Islet precursor cell (in vitro differentiated cells): ENCODE results near the gene SIRT7.

Experiments used
- DNase-seq: peaks from one replicate; pipeline ENCODE4 v3.0.0-alpha.2; 2018

The SIRT7 gene, protein sequence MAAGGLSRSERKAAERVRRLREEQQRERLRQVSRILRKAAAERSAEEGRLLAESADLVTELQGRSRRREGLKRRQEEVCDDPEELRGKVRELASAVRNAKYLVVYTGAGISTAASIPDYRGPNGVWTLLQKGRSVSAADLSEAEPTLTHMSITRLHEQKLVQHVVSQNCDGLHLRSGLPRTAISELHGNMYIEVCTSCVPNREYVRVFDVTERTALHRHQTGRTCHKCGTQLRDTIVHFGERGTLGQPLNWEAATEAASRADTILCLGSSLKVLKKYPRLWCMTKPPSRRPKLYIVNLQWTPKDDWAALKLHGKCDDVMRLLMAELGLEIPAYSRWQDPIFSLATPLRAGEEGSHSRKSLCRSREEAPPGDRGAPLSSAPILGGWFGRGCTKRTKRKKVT

DNA sequence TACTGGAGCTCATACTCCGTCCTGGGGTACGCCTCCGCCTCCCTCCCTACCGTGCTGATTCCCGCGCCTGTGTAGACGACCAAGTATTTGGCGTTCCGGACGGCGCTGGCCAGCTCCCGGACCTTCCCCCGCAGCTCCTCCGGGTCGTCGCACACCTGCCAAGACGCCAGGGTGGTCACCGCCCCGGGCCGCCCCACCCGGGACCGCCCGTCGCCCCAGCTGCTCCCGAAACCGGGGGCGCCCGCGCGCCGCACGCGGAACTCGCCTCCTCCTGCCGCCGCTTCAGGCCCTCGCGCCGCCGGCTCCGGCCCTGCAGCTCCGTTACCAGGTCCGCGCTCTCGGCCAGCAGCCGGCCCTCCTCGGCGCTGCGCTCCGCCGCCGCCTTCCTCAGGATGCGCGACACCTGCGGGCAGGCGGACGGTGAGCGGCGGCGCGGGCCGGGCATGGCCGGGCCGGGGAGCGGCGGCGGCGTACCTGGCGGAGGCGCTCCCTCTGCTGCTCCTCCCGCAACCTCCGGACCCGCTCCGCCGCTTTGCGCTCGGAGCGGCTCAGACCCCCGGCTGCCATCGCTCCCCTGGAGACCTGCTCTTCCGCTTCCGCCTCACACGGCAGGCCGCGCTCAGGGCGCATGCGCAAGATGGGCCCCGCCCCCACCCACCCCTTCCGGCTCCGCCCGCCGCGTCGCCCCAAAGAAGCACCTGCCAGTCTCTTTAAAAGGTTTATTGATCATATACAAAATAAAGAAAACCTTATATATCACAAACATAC is at the start of gene SIRT7:
TSS of gene SIRT7 (minus strand) at position 612 of the 768 bp plus-strand sequence. CDS start at position 567, 45 bp downstream.
- peak; percentile 93 for DNase-seq

DNA sequence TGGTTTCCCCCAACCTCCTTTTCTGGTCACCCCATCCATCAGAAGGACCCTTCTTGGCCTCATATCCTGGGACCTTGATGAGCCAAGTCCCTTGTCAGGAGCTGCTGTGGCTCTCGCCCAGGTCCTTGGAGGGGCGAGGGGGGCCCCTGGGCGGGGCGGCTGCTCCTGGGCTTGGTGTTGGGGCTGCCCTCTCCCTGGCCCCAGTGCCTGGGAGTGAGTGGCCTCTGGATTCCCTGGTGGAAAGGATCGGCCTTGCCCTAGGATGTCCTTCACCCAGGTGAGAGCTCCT is 49.2 kb upstream of the SIRT7 start:
- DNase-seq, result no peak

DNA sequence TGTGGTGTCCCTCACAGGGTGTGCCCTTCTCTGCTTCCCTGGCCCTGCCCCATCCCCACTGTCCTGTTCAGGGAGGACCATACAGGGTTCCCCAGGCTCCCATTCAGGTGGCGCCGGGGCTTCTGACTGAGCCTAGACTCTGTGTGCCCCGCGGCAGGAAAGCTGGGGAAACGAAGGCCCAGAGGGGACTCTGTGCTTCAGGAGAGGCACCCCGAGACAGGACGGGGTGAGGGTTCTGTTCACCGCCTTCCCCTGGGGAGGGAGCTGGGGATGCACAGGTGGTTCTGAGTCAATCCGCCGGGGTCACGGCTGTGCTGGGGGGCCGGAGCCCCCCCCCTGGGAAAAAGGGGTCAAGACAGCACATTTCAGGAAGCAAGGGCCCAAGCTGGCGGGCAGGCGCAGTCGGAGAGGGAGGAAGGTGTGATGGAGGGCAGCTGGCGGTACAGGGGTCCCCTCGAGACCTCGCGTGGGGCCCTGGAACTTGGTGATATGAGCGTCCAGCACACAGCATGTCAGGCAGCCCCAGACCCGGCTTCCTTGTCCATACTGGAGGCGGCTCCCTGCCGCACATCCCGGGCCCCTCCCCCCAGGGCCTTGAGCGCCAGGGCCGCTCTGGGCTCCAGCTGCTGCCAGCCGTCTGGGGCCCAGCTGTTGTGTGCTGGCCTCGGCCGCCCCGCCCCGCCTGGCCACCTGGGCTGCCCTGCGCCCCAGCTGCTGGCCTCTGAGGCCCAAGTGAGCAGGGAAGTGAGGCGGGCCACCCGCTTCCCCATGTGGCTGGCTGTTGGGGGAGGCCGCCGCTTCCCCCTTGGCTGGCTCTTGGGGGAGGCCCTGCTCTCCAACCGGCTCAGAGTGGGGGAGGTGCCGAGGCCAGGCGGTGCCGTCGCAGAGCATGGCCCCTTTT is 48.6 kb upstream of the SIRT7 start:
- peak; percentile 85 for DNase-seq

DNA sequence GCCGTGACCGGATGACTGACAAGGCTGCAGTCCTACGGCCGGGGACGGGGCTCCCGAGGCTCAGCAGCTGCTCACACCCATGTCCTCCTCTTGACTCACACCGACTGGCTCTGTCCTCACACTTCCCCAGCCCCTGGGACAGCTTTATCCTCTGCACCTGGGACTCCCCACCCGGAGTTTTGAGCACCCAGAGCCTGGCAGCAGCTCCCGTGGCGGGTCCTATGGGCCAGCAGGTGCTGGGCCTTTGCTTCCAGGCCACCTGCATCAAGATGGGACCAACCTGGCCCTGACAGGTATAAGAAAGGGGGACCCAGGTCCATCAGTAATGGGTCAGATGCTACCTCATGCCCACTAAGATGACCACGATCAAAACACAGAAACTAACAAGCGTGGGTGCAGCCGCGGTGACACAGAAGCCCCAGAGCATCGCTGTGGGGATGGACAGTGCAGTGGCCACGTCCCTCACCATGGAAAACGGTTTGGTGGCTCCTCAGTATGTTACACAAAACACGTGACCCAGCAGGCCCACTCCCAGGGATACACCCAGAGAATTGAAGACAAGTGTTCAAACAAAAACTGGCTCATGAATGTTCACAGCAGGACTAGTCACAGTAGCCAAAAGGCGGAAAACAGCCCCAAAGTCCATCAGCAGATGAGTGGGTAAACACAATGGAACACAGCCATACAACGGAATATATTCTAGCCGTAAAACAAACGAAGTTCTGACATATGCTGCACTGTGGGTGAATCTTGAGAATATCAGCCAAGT is 46.3 kb upstream of the SIRT7 start:
- no peak for DNase-seq

DNA sequence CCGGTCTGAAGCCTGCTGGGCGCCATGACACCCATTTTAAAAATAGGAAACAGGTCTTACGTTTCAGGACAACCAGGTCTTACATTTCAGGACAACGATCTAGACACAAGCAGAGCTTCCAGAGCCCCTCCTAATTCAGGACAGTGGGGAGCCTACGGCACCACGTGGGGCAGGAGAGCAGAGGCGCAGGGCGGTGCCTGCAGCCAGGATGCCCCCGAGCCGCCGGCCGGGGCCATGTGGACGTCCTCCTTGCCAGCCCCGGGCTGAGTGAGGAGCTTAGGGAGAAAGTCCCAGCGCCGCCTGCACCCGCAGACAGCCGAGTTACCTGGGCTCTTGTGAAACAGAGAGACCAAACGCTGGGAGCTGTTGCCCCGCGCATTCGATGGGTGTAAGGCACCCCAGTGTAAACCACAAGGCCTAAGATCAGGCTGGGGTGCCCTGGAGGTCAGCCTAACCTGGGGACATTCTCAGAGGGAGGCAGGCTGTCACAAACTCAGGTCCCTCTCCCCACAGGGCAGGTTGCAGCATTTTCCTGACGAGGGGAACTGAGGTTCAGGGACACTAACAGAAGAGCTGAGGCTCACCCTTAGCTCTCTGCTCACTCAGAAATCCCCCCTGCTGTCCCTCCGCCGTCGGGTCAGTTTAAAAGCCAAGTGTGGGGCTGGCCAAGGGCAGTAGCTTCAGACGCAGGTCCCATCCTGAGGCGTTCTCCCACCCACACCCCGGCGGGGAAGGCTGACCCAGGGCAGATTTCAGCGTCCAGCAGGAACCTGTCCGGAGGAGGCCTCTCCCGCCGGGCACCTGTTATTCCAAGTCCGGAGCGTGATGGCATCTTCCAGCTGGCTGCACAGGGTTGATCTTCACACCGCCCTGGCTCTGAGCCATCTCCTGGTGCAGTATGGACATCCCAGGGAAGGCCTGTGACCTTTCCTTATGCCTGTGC is 44.8 kb upstream of the SIRT7 start:
- DNase-seq, result peak; percentile 59

DNA sequence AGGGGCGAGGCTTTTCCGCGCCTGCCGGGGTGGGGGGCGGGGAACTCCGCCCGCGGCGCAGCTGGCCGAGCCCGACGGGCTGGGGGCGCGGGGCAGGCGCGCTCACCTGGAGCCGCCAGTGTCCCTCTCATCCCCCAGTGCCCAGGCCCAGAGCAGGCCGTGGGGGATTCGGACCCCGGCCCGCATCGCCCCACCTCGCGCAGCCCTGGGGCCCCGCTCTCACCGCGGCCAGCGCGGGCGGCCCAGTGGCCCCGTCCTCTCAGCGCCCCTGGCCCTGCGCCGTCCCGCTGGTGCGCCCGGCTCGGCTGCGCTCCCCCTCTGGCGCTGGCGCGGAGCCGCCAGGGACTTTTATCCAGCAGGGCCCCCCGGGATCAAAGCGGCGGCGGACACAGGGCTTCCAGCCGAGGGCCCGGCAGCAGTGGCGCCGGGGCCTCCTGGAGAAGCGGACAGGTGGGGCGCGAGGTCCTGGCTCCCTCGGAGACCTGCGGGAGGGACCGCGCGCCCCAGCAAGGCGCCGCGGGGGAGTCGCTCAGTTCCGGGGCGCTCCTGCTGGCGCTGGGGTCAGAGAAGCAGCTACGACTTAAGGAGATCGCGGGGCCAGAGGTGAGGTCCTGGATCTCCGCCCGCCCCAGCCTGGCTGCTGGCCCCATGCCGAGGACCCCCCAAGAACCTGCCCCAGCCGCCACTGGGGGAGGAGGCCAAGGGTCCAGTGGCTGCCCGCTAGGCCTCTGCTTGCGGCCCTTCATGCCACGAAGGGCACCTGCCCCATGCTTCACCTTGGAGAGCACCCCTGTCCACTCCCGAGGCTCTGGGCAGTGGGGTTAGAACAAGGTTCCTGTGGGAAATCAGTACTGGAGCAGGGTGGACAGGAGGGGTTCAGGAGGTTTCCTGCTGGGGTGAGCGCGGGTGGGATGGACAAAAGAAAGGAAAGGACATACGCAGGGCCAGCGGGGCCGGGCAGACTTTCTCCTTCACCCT is 43.8 kb upstream of the SIRT7 start:
- DNase-seq, result peak; percentile 54

DNA sequence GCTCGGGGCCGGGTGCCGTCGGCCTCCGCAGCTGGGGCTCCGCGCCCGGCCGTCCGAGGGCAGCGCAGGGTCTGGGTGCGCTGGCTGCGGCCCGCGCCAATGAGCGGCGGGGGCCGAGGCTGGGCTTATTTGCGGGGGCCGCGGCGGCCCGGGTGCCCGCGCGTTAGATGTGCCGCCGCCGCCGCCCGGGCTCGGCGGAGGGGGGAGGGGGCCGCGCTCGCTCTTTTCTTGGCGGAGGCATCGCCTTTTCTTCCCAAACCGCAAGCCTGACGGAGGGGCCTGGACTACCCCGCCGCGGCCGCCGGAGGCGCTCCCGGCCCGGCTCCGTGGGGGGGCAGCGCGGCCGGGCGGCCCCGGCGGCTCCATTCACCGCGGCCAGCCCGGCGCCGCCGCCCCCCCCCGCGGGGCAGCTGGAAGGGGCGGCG is 43.1 kb upstream of the SIRT7 start, which contains the start of gene NOTUM:
TSS of gene NOTUM (minus strand) at position 101 of the 425 bp plus-strand sequence. CDS start 278 bp downstream, outside the sequence.
- peak; percentile 83 for DNase-seq

DNA sequence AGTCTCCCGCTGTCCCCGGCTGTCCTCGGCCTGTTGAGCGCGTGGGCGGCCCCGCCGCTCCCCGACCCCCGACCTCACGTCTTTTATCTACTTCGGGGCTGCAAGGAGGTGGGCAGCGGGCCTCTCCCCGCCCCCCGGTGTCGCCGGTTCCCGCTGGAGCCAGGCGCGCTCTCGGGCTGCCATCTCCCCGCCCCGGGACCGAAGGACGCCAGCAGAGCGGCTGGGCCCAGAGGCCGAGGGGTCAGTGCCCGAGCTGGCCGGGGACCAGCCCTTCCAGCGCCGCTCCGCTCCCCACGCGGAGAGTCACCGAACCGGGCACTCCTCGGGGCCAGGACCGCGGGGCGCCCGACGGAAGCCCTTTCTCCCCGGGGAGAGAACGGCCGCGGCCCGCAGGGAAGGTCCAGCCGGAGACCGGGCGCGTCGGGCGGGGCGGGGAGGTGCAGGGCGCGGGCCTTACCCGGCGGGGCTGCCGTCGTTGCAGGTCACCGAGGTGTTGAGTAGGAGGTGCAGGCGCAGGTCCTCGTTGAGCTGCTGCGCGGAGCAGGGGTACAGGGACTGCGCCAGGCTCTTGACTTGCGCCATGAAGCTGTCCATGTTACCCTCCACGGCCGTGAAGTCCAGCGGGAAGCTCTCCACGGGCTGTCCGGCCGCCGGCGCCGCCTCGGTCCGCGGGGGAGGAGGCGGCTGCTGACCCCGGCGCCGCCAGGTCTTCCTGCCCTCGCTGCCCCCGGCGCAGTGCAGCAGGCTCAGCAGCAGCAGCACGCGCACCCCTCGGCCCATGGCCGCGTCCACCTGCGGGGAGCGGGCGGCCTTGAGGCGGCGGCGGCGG is 42.4 kb upstream of the SIRT7 start:
- DNase-seq, result peak; percentile 69

DNA sequence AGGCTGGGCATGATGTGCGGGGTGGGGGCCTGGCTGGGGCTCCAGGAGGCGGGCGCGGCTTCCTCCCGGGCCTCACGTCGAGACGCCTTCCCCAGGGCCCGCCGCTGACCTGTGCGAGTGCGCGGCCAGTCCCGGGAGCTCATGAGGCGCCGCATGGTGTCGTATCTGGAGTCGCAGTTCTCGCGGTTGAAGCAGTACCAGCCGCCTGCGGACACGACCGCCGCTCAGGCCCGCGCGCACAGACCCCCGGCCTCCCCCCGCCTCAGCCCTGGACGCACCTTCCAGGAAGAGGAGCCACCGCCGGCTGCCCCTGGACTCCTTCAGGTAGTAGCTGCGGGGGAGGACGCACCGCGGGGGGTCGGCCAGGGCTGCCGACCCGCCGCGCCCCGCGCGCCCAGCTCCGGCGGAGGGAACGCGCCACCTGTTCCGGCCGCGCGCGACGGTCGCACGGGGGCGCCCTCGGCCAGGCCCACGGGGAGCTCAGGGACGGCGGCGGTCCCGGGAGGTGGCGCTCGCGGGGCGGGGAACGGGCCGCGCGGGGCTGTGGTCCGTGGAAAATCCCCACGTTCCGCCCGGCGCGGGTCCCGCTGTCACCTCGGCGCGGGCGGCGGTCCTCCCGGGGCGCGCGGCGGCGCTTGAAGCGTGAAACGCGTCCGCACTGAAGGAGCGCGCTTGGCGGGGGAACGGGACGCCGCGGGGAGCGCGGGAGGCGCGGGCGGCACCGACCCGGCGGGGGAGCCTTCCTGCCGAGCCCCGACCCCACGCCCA is 41.6 kb upstream of the SIRT7 start:
- peak; percentile 85 for DNase-seq

DNA sequence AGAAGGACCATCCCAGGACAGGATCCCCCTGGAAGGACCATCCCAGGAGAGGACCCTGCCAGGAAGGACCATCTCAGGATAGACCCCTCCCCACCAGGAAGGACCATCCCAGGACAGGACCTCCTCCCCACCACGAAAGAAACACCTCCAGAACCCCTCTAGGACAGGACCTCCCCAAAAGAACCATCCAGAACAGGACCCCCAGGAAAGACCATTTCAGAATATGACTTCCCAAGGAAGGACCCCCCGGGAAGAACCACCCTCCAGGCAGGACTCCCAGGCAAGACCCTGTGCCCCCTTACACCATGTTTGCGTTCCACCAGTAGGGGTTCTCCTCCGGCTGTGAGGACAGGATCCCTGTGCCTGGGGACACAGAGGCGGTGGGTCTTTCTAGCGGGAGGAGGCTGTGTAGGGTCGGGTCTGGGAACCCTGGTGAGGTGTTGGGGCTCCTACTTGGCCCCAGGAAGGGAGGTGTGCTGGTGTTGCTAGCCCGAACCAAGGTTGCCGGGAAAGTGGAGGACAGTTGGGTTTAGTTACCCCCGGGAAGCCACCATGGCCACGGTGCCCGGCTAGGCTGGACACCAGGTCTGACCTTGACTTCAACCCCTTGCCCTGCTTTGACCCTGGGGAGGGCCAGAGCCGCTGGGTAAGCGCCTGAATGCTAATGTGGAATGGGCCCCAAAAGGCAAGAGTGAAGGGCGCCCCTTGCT is 40.8 kb upstream of the SIRT7 start:
- DNase-seq, result peak; percentile 54

DNA sequence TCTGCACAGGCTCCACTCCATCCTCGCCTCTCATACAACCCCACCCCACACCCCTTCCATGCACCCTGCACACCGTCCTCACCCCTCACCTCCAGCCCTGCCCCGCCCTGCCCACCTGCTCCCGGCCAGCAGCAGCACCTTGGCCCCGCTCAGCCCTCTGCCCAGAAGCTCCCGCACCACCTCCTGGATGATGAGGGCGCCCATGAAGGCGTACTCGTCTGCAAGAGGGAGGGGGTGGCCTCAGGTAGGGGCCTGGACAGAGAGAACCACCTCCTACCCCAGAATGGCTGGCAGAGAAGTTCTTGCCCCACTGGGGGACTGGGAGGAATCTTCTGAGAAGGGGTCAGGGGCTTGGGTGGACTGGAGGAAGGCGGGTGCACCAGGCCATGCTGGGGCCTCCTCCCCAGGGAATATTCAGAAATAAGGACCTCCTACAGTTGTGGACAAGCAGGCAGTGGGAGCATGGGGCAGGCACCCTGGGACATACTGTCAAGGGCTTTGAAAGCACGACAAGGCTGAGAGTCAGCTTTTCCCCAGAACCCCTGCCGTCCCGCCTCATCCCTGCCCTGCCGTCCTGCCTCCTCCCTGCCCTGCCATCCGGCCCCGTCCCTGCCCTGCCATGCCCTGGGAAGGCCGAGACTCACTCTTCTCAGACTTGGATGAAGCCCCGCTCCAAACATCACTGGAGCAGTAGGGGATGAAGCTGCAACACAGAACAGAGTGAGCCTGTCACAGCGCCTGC is 39.9 kb upstream of the SIRT7 start:
- DNase-seq, result no peak

DNA sequence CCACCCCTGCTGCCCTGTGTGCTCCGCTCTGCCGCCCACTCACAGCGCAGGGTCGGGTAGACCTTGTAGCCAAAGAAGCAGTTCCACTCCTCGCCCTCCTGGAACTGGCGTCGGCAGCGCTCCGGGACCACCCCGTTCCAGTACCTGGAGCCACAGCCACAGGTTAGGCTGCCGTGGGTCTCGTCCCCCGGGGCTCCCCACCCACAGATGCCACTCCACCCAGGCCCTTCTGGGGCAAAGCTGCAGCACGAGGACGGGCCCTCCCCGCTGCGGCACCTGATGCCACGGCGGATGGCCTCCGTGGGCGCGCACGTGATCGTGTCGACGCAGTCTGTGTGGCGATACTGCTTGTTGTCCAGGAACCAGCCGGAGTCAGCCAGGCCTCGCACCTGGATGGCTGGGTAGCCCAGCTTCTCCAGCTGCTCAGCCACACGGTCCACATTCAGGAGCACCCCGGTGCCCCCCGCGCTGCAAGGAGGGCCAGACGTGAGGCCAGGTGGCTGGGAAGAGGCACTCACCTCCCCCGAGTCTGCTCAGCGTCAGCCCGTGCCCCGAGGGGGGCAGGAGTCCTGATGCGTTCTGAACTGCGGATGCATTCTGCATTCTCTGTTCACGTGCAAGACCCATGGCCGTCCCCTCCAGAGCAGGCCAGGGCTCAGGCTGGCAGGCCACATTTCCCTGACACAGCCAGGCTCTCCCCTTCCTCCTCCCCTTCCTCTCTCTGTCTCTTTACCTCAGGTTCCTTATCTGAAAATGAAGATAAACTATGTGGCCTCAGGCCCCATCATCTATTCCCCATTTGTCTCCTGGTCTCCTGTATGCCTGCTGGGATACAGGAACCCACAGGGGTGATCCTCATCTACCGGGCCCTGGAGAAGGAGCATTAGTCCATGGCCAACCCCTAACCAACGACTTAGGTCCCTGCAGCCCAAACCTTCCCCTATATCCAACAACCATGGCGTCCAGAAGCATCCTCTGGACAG is 38.9 kb upstream of the SIRT7 start:
- DNase-seq, result peak; percentile 69

DNA sequence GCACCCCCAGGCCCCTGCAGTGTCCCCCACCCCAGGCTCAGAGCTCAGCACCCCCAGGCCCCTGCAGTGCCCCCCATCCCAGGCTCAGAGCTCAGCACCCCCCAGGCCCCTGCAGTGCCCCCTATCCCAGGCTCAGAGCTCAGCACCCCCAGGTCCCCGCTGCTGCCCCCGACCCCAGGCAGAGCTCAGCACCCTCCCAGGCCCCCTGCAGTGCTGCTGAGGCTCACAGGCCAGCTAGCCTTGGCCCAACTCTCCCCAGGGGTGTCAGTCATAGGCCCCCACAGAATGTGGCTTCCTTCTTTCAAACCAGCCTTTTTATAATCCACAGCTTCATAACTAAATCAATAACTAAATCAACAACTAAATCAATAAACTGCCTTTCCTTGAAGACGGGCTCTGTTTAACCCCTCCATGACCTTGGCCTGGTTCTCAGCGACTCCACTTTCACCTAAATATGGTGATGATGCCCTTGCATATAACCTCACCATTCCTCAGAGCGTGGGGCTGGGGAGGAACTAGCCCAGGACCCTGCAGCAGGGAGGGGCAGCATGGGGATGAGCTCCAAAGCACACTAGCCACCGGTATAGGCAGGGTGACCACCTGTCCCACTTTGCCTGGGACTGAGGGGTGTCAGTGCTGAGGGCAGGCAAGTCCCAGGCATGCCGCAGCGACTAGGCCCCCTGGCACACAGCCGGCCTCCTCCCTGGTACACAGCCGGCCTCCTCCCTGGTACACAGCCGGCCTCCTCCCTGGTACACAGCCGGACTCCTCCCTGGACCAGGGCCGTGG is 38.0 kb upstream of the SIRT7 start:
- no peak for DNase-seq

DNA sequence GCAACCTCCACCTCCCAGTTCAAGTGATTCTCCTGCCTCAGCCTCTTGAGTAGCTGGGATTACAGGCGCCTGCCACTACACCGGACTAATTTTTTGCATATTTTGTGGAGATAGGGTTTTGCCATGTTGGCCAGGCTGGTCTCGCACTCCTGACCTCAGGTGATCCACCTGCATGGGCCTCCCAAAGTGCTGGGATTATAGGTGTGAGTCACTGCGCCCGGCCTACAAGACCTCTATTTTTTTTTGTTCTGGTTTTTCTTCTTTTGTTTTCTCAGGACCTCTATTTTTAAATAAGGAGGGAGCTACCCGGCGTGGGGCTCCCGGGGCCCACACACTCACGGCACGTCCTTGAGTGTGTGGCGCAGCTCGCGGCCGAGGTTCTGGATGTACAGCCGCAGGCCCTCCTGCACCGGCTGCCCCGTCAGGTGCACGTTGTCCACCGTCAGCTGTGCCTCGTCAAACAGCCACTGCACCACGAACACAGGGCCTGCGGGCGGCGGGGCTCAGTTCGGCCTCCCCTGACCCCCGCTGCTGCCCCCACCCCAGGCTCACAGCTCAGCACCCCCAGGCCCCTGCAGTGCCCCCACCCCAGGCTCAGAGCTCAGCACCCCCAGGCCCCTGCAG is 37.2 kb upstream of the SIRT7 start:
- no peak for DNase-seq
